GM18861 (cell line): ENCODE measurements around the gene ARHGAP44.
"Not testable (repeated sequence)": the region's sequence is repeated elsewhere in the genome, so short reads cannot be mapped to it uniquely, and the experiment has no call there.

ENCODE experiments used
- ATAC-seq: cut with Tn5 transposase; IDR thresholded peaks from one replicate; pipeline ENCODE4 v1.9.1; 2021; ENCODE audit not compliant: unreplicated experiment

The ARHGAP44 gene

GRCh38 chr17:12815642-12816141 is 26.4 kb downstream of the ARHGAP44 start:
- ATAC-seq, result peak; percentile 99

DNA sequence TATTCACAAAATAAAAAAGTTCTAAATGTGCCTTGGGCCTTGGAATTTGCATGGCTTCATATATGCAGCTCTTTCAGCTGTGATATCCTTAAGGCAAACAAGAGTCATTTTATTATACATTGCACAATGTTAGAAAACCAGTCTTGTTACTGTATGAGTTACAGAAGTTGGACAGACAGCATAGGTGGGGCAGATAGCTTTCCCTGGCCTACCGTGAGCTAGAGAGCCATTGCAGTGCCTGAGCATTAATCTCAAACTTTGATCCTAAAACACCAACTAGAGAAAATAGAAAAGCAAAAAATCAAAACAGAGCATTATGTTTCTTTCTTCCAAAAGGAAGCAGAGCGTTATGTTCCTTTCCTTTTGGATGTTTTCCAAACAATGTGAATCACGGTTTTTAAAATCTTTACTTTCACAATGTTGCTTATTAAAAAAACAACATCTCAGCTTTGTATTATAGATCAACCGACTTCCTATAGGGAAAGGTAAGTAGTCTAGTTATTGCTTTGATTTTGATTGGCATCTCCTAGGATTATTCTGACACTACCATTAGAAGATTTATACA is 32.2 kb downstream of the ARHGAP44 start:
- no peak for ATAC-seq

- no peak for ATAC-seq
These were observed 37.1 kb downstream of the ARHGAP44 start for GRCh38 chr17:12826431-12826830.

GRCh38 chr17:12830777-12831247 is 41.5 kb downstream of the ARHGAP44 start:
- no peak for ATAC-seq

DNA sequence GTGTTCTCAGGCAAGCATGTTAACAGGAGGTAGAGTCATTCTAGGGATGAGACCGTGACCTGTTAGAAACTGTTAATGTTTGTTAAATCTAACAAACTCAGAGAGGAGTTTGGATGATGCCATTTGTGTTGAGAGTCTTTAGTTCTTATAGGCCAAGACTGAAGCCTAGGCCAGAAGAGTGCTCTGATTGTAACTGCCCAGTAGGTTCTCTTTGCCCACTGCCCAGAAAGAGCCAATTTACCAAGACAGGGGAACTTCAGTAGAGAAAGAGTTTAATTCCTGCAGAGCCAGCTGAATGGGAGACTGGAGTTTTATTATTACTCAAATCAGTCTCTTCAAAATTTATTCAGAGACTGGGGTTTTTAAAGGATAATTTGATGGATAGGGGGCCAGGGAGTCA is 42.5 kb downstream of the ARHGAP44 start:
- no peak for ATAC-seq

- no peak for ATAC-seq
These were observed 49.7 kb downstream of the ARHGAP44 start for GRCh38 chr17:12839042-12839441.

- no peak for ATAC-seq
These were observed 53.6 kb downstream of the ARHGAP44 start for GRCh38 chr17:12842936-12843335.

DNA sequence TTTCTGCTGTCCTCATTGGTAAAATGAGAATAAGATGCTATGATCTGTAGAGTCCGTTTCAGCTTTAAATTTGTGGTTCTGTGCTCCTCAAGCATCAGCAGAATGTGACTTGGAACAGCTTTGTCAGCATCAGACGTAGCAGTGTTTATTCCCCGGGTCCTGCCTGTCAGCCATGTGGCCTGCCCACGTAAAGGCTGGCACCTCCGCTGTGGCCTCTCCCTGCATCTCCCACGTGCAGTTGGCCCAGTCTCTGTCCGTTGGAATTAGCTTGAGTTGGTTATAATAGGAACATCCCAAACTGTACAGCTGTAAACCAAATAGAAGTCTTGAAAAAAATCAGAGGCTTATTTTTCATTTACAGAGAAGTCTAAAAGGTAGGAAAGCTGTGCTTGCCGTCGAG is 61.7 kb downstream of the ARHGAP44 start:
- no peak for ATAC-seq

DNA sequence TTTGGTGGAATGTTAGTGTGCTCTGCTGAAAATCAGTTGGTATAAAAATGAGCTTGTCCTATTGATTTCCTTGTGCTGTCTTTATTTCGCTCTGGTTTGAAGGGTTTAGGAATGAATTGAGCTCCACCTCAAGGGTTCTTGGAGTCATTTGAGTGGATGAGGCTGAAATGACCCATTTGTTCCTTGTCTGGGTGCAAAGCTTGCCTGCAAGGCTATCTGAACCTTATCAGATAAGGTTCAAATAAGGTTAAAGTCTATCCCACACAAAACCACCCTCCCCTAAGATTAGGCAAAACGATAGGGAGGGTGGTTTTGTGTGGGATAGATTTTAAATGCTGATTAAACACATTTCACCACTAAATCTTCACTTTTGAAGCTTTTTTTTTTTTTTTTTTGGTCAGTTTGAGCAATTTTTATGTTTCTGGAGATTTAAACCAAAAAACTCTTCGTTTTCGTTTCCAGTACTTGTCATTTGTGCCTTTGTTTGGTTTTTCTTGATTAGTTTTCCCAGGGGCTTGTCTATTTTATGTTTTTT is 62.7 kb downstream of the ARHGAP44 start:
- no peak for ATAC-seq

DNA sequence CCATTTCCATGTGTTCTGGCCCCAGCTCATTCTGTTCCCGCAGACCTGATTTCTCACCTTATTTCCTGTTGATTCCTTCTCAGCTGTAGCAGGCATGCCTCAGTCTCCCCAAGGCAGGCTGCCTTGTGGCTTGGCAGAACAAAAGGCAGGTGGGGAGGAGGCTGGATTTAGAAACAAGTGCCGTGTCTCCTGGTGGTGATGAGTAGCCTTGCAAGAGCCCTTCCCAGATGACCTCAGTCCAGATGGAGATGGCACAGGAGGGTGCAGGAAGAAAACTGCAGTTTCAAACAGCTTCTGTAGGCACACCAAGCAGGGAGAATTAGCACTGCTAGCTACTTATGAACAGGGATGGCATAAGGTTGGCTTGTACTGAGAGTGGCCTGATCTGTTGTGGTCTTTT is 64.6 kb downstream of the ARHGAP44 start:
- ATAC-seq, result no peak

- ATAC-seq, result no peak
These were observed 67.1 kb downstream of the ARHGAP44 start for GRCh38 chr17:12856416-12856815.

GRCh38 chr17:12857592-12857991 is 68.3 kb downstream of the ARHGAP44 start:
- ATAC-seq, result no peak

DNA sequence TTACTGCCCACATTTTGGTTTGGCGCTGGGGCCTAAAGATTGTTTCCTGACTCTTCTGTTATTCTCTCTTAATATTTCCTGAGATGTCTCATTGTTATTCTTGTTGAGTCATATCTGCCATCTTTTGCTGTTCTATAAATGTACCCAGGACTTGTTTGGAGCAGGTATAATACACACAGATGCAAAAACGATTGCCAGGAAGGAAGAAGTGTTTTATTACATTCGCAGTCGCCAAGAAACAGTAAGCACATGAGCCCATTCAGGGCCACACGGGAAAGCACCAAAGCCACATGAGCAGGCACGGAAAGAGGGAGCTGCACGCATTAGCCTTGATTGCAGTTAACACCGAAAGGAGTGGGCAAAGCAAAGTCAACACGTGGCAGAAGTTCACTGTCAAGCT is 70.2 kb downstream of the ARHGAP44 start:
- ATAC-seq, result no peak

- ATAC-seq, result no peak
These were observed 76.5 kb downstream of the ARHGAP44 start for GRCh38 chr17:12865769-12866168.

- ATAC-seq, result no peak
These were observed 76.9 kb downstream of the ARHGAP44 start for GRCh38 chr17:12866244-12866643.

DNA sequence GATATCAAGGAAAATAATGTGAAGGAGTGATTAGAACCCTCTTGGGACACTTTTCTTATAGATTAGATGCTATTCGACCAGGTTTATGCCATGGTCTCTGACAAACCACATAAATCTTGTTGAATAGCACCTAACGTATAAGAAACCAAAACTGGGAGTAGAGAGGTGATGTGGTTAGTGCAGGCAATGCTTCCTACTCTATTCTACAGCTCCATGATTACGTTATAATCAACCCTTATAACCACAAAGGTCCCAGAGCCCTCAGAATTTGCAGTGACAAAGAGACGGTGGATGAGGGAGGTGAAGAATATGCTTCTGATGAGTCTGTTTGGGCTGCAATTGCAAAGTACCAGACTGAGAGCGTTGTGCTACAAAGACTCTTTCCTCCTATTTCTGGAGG is 78.4 kb downstream of the ARHGAP44 start:
- no peak for ATAC-seq

GRCh38 chr17:12873415-12874125 is 84.3 kb downstream of the ARHGAP44 start:
- ATAC-seq, result not testable (repeated sequence)

GRCh38 chr17:12877953-12878669 is 88.8 kb downstream of the ARHGAP44 start:
- no peak for ATAC-seq

GRCh38 chr17:12879096-12879495 is 89.8 kb downstream of the ARHGAP44 start:
- not testable (repeated sequence) for ATAC-seq

GRCh38 chr17:12883472-12883871 is 94.2 kb downstream of the ARHGAP44 start:
- no peak for ATAC-seq

GRCh38 chr17:12887088-12887487 is 97.8 kb downstream of the ARHGAP44 start:
- ATAC-seq, result no peak
